ENCODE results near the gene SCAI.

GRCh38 chr9:125061391-125061790, 81.9 kb downstream of the SCAI start:
- TF ChIP-seq MAX (IDR thresholded peaks at IDR 0.05) (no peak), POLR2A (IDR thresholded peaks at IDR 0.05; ENCODE audit: low read length) (no peak), CBX8 (IDR thresholded peaks at IDR 0.05) (no peak), JUN (IDR thresholded peaks at IDR 0.05) (no peak), HDAC2 (IDR thresholded peaks at IDR 0.05) (no peak), KDM5A (IDR thresholded peaks at IDR 0.05) (no peak)
- TF ChIP-seq, protein P1, sequence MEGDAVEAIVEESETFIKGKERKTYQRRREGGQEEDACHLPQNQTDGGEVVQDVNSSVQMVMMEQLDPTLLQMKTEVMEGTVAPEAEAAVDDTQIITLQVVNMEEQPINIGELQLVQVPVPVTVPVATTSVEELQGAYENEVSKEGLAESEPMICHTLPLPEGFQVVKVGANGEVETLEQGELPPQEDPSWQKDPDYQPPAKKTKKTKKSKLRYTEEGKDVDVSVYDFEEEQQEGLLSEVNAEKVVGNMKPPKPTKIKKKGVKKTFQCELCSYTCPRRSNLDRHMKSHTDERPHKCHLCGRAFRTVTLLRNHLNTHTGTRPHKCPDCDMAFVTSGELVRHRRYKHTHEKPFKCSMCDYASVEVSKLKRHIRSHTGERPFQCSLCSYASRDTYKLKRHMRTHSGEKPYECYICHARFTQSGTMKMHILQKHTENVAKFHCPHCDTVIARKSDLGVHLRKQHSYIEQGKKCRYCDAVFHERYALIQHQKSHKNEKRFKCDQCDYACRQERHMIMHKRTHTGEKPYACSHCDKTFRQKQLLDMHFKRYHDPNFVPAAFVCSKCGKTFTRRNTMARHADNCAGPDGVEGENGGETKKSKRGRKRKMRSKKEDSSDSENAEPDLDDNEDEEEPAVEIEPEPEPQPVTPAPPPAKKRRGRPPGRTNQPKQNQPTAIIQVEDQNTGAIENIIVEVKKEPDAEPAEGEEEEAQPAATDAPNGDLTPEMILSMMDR (IDR thresholded peaks at IDR 0.05): no peak
